ENCODE measurements around the gene KRT6A.

DNA sequence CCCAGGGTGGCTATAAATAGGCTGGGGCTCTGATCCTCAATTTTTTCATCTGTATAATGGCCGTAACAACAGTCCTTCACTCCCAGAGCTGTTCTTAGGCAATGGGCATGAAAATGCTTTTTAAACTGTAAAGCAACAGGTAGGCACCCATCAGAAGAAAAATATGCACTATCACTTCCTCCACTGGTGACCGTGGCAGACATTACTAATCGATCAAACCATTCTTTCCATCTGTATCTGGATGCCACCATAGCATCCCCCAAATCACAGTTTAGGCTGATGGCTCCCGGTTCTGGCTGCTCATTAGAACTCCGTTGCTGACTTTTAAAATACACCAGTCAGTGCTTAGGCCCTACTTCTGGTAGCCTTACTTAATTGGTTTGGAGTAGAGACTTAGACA, 48.7 kb upstream of the KRT6A start:
- TF ChIP-seq POLR2A (IDR thresholded peaks at IDR 0.05; ENCODE audit: low read length) (no peak), GATA1 (IDR thresholded peaks at IDR 0.05; ENCODE audit: low read depth, low read length) (no peak)

Measured in erythroblast (primary cell).